Esophagus (tissue), 2 donors: Measurements from ENCODE around the gene OR4X2. TPM values are rescaled to one million over a fixed set of nuclear protein-coding genes. Genes with fewer than 3 reads are reported as not detected.
"Not testable (repeated sequence)": the region's sequence is repeated elsewhere in the genome, so short reads cannot be mapped to it uniquely, and the experiment has no call there.

Source experiments
- H3K27ac ChIP-seq, 2 donors: one replicate each; pipeline ENCODE4 v1.5.1; 2013; ENCODE audit warnings: low read depth in 2 of 2, mild to moderate bottlenecking in 2 of 2, inconsistent platforms in 1 of 2, low read length in 1 of 2, moderate library complexity in 1 of 2
- H3K27me3 ChIP-seq, 2 donors: one replicate each; pipeline ENCODE4 v1.6.1; 2013; ENCODE audit warnings: low read length in 2 of 2, control low read depth in 1 of 2, mild to moderate bottlenecking in 1 of 2; ENCODE audit not compliant: insufficient read depth in 2 of 2, control insufficient read depth in 1 of 2
- H3K36me3 ChIP-seq, 2 donors: one replicate each; pipeline ENCODE4 v1.6.1; 2013; ENCODE audit warnings: low read length in 1 of 2; ENCODE audit not compliant: control insufficient read depth in 2 of 2, insufficient read depth in 2 of 2
- H3K4me1 ChIP-seq, 2 donors: one replicate each; pipeline ENCODE4 v1.6.1; 2013; ENCODE audit warnings: low read length in 1 of 2; ENCODE audit not compliant: control insufficient read depth in 2 of 2, insufficient read depth in 2 of 2
- H3K4me3 ChIP-seq, 2 donors: one replicate each; pipeline ENCODE4 v1.5.1; 2013; ENCODE audit warnings: low read length in 2 of 2, mild to moderate bottlenecking in 2 of 2, low read depth in 1 of 2, moderate library complexity in 1 of 2
- H3K9me3 ChIP-seq, 2 donors: one replicate each; pipeline ENCODE4 v1.6.1; 2013; ENCODE audit warnings: mild to moderate bottlenecking in 2 of 2, low read depth in 1 of 2, low read length in 1 of 2, moderate library complexity in 1 of 2; ENCODE audit not compliant: control insufficient read depth in 2 of 2, insufficient read depth in 1 of 2
- WGBS, 2 donors: extraction: QIAGEN DNeasy Blood & Tissue Kit; methylation state at CpG; one replicate each; pipeline ENCODE4 v1.1.7; 2013; 5-methylcytosine and 5-hydroxymethylcytosine counted together
- polyA plus RNA-seq, 2 donors: library from polyadenylated mRNA; stranded (reverse); fragments of 200-250 nt; gene quantifications; one replicate each; pipeline ENCODE4 v1.2.3, GENCODE V29; 2013
- donor health status: healthy with polysubstance abuse.
- donor health status: Bipolar disorder and iron deficiency.

The OR4X2 gene, protein sequence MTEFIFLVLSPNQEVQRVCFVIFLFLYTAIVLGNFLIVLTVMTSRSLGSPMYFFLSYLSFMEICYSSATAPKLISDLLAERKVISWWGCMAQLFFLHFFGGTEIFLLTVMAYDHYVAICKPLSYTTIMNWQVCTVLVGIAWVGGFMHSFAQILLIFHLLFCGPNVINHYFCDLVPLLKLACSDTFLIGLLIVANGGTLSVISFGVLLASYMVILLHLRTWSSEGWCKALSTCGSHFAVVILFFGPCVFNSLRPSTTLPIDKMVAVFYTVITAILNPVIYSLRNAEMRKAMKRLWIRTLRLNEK
- polyA plus RNA-seq, result not detected

DNA sequence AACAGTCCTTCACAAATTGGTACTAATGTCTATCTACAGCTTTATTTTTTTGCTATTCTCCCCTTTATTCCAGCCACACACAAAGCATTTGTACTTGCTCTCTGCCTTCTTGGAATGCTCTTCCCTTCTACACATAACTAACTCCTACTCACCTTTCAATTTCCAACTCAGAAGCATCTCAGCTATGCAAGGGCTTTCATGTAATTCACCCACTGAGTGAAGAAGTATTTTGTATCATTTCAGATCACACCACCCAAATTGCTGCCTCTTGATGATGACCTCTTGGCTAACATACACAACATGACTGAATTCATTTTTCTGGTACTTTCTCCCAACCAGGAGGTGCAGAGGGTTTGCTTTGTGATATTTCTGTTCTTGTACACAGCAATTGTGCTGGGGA lies at the start of gene OR4X2:
TSS of gene OR4X2 (plus strand) at position 301 of the 400 bp plus-strand sequence. CDS start at position 301, 0 bp downstream.
- H3K27ac ChIP-seq, result no peak within 1 kb of the TSS
- H3K9me3 ChIP-seq, result no peaks in the 10 kb centered on the region
- H3K36me3 ChIP-seq, result no peaks in the 10 kb centered on the region
- no peak within 1 kb of the TSS for H3K4me3 ChIP-seq
- H3K27me3 ChIP-seq, result no peaks in the 10 kb centered on the region
- H3K4me1 ChIP-seq, result no peaks in the 10 kb centered on the region

DNA sequence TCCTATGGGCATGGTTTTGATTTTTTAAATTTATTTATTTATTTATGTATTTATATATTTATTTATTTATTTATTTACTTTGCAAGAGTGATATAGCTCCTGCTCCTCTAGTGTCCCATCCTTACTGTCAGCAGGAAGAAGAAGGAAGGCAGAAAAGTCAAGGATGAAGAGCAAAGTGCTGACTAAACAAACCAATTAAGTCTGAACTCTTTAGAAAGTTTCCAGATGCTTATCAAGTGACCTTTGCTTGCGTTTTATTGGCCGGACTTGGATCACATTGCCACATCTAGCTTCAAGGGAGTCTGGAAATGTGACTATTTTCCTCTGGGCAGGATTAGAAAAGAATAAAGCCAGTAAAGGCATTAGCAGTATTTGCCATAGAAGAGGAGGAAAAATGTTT lies 37.0 kb upstream of the OR4X2 start:
- Histone ChIP-seq H3K27me3 (no peaks in the 10 kb centered on the region), H3K9me3 (no peaks in the 10 kb centered on the region), H3K36me3 (no peaks in the 10 kb centered on the region), H3K27ac (no peak overlapping the region), H3K4me3 (no peak overlapping the region), H3K4me1 (no peaks in the 10 kb centered on the region)
- 69 to 80% methylated on average over 2 of the region's 2 CpGs for WGBS, 2 donors

DNA sequence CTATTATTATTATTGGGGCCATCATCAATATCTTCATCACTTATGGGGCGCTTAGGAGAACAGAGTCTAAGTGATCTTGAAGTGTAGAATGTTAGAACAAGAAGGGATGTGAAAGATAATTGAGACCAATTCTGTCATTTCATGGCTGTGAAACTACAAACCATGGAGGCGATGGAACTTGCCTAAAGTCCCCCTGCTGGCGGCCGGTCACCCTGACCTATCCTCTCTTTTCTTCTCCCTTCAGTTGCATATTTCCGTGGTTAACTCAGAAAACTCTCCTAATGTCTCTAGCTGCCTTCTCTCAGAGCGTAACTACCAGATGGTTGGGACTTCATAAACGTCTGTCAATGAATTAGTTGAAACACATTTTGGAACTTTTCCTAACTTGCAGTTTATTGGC lies 34.9 kb upstream of the OR4X2 start:
- no peaks in the 10 kb centered on the region for H3K36me3 ChIP-seq
- WGBS, 2 donors, result 28 to 33% methylated on average over 7 of the region's 7 CpGs
- H3K27me3 ChIP-seq, result no peaks in the 10 kb centered on the region
- no peaks in the 10 kb centered on the region for H3K4me1 ChIP-seq
- H3K4me3 ChIP-seq, result no peak overlapping the region
- no peak overlapping the region for H3K27ac ChIP-seq
- no peaks in the 10 kb centered on the region for H3K9me3 ChIP-seq

DNA sequence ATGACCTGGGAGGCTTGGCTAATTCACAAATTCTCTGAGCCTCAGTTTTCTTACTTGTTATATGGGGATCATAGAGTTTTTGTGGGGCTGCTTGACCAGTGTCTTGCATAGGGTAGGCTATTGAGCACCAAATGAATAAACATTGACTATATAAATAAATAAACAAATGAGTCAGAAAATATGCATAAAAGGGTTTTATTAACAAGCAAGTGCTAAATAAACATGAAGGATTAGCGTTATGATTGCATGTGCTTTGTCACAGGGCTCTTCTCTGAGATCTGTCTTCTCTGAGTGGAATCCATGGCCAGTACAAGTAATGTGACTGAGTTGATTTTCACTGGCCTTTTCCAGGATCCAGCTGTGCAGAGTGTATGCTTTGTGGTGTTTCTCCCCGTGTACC lies 28.4 kb upstream of the OR4X2 start, which contains the start of gene OR4B1:
TSS of gene OR4B1 (plus strand) at position 301 of the 400 bp plus-strand sequence. CDS start at position 301, 0 bp downstream.
- no peak within 1 kb of the TSS for H3K27ac ChIP-seq
- H3K9me3 ChIP-seq, result no peaks in the 10 kb centered on the region
- no peaks in the 10 kb centered on the region for H3K36me3 ChIP-seq
- no peaks in the 10 kb centered on the region for H3K4me1 ChIP-seq
- no peak within 1 kb of the TSS for H3K4me3 ChIP-seq
- no peaks in the 10 kb centered on the region for H3K27me3 ChIP-seq
- 39 to 70% methylated on average over 2 of the region's 2 CpGs for WGBS, 2 donors

DNA sequence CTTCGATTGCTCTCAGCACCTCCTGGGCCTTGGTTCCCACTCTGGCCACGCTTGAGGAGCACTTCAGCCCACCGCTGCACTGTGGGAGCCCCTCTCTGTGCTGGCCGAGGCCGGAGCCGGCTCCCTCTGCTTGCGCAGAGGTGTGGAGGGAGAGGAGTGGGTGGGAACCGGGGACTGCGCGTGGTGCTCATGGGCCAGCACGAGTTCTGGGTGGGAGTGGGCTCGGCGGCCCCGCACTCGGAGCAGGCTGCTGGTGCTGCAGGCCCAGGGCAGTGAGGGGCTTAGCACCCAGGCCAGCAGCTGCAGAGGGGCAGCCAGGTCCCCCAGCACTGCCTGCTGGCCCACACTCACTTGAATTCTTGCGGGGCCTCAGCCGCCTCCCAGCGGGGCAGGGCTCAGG lies 16.1 kb upstream of the OR4X2 start:
- Histone ChIP-seq H3K36me3 (no peaks in the 10 kb centered on the region), H3K4me3 (no peak overlapping the region), H3K27me3 (no peaks in the 10 kb centered on the region), H3K9me3 (peaks cover 0 to 6% of the 10 kb centered on the region in 2 donors), H3K27ac (no peak overlapping the region), H3K4me1 (no peaks in the 10 kb centered on the region)
- 86% methylated on average over 18 of the region's 18 CpGs for WGBS, 2 donors

DNA sequence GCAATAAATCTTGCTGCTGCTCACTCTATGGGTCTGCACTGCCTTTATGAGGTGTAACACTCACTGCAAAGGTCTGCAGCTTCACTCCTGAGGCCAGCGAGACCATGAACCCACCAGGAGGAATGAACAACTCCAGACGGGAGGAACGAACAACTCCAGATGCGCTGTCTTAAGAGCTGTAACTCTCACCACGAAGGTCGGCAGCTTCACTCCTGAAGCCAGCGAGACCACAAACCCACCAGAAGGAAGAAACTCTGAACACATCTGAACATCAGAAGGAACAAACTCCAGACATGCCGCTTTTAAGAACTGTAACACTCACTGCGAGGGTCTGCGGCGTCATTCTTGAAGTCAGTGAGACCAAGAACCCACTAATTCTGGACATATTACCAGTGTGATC lies 14.8 kb upstream of the OR4X2 start:
- not testable (repeated sequence) for H3K36me3 ChIP-seq, H3K27me3 ChIP-seq, H3K9me3 ChIP-seq, H3K27ac ChIP-seq, H3K4me3 ChIP-seq, H3K4me1 ChIP-seq
- 89% methylated on average over 11 of the region's 11 CpGs for WGBS, 2 donors

DNA sequence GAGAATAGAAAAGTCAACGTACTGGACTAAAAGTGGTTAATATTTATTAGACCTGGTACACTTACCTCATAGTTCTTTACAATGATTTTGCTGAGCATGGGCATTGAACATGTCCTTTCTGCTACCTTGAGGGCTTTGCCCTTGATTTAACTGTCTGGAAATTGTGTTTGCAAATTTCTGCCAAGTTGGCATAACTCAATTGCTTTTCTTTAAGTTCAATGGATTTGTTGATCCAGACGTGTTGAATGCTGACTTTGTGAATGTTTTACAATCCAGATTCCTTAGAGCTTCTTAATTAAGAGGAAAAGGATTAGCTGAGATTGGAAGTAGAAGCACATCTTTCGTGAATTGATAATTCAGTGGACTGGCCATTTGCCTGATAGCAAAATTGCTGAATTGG lies 7.2 kb upstream of the OR4X2 start:
- H3K27ac ChIP-seq, result no peak overlapping the region
- WGBS, 2 donors, result 19 to 31% methylated on average over 3 of the region's 3 CpGs
- H3K27me3 ChIP-seq, result no peaks in the 10 kb centered on the region
- H3K4me3 ChIP-seq, result no peak overlapping the region
- H3K4me1 ChIP-seq, result no peaks in the 10 kb centered on the region
- H3K9me3 ChIP-seq, result peaks cover 0 to 7% of the 10 kb centered on the region in 2 donors
- no peaks in the 10 kb centered on the region for H3K36me3 ChIP-seq

DNA sequence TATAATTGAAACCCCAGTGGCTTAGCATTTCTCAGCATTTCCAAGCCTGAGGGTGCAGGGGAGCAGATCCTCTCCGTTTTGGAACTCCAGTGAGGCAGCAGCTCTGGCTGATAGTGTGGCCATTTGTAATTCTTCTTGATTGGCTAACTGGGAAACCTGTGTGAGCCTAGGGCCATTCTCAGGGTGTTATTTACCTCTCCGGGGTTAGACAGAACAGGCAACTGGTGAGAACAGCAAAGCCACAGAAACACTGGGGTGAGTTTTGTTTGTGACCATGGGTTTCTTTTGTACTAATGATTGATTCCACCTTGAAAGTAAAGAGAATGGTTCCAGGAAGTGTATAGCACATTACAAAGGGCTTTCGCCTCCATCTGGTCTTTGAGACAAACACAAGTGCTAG lies 2.4 kb upstream of the OR4X2 start:
- Histone ChIP-seq H3K27me3 (no peaks in the 10 kb centered on the region), H3K36me3 (no peaks in the 10 kb centered on the region), H3K9me3 (no peaks in the 10 kb centered on the region), H3K4me3 (no peak overlapping the region), H3K27ac (no peak overlapping the region), H3K4me1 (no peaks in the 10 kb centered on the region)
- 67 to 69% methylated on average over 3 of the region's 3 CpGs for WGBS, 2 donors

DNA sequence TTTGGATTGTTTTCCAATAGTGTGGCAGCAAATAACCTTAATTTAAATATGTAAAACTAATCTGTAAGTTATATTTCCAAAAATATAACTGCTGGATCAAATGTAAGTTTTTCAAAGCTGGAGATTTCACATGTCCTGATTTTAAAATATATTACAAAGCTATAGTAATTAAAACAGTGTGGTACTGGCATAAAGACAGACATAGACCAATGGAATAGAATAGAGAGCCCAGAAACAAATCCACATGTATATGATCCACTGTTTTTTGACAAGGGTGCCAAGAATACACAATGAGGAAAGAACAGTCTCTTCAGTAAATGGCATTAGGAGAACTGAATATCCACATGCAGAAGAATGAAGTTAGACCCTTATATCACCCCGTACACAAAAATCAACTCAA lies 4.0 kb downstream of the OR4X2 start:
- no peaks in the 10 kb centered on the region for H3K27me3 ChIP-seq
- H3K4me1 ChIP-seq, result no peaks in the 10 kb centered on the region
- H3K27ac ChIP-seq, result no peak overlapping the region
- H3K4me3 ChIP-seq, result no peak overlapping the region
- no peaks in the 10 kb centered on the region for H3K9me3 ChIP-seq
- WGBS, 2 donors, result 83 to 91% methylated on average over 1 of the region's 1 CpG
- H3K36me3 ChIP-seq, result no peaks in the 10 kb centered on the region

DNA sequence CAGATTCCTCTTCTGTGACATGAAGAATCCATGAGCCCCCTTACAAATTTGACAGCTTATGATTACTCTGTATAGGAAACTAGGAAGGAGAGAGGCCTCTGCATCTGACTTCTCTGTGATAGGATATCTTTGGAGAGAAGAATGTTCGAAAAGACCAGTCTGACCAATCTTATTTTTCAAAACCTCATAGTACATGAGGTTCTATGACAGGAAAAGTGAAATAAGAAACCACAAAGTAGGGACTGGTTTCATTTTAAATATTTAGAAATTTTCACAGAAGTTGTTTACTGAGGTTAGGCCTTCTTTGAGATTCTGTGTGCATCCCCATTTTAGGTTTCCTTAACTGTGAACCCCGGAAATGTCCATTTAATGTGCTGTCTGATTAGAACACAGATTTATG lies 16.7 kb downstream of the OR4X2 start:
- Histone ChIP-seq H3K4me3 (no peak overlapping the region), H3K4me1 (no peaks in the 10 kb centered on the region)
- WGBS, 2 donors, result 81 to 83% methylated on average over 2 of the region's 2 CpGs

More for the DNA sequence above, 16.7 kb downstream of the OR4X2 start:
- no peaks in the 10 kb centered on the region for H3K36me3 ChIP-seq
- no peaks in the 10 kb centered on the region for H3K9me3 ChIP-seq
- H3K27me3 ChIP-seq, result no peaks in the 10 kb centered on the region
- no peak overlapping the region for H3K27ac ChIP-seq
